Effector memory CD8-positive, alpha-beta T cell (primary cell): ENCODE results near the gene IKZF2.

ENCODE experiments used
- ATAC-seq: fragments of 150-1000 bp; cut with Tn5 transposase; replicated peaks from 2 replicates; pipeline ENCODE4 v1.10.0; 2021; ENCODE audit warnings: mild to moderate bottlenecking, moderate library complexity
- DNase-seq, 3 experiments: peaks; one replicate each; pipeline ENCODE4 v3.0.0; 2021
- H3K27ac Mint-ChIP-seq, 2 donors: one replicate each; pipeline ENCODE4 v1.8.0; 2022; ENCODE audit warnings: mild to moderate bottlenecking in 2 of 2, mixed read lengths in 2 of 2, moderate library complexity in 2 of 2
- H3K27me3 Mint-ChIP-seq, 2 donors: one replicate each; pipeline ENCODE4 v1.8.0; 2022; ENCODE audit warnings: mixed read lengths in 2 of 2
- H3K36me3 Mint-ChIP-seq: one replicate; pipeline ENCODE4 v1.8.0; 2022; ENCODE audit warnings: mild to moderate bottlenecking, moderate library complexity, mixed read lengths; ENCODE audit not compliant: insufficient read depth
- H3K4me1 Mint-ChIP-seq, 2 donors: one replicate each; pipeline ENCODE4 v1.8.0; 2022; ENCODE audit warnings: low read depth in 2 of 2, mixed read lengths in 2 of 2
- H3K4me3 Mint-ChIP-seq, 2 donors: one replicate each; pipeline ENCODE4 v1.8.0; 2022; ENCODE audit warnings: mild to moderate bottlenecking in 2 of 2, mixed read lengths in 2 of 2, moderate library complexity in 2 of 2
- H3K9me3 Mint-ChIP-seq, 2 donors: one replicate each; pipeline ENCODE4 v1.8.0; 2022; ENCODE audit warnings: mixed read lengths in 2 of 2
- total RNA-seq, 9 experiments: gene quantifications; one replicate each; lab custom pipeline; 2026; lab: John Stamatoyannopoulos, UW

IKZF2 gene
- 28.5 to 301 (median 65.9) reads per million in 9 experiments for total RNA-seq

- Mint-ChIP-seq H3K27me3 (peaks cover 0 to 8% of the 10 kb centered on the region in 2 donors), H3K36me3 (peaks cover 14% of the 10 kb centered on the region), H3K4me1 (peaks cover 11 to 12% of the 10 kb centered on the region in 2 donors), H3K9me3 (no peaks in the 10 kb centered on the region), H3K4me3 (peak within 1 kb of the TSS; percentile 91 to 93), H3K27ac (peak within 1 kb of the TSS; percentile 93 to 94)
- ATAC-seq (peak; percentile 75), DNase-seq (peak; percentile 53 to 71 (median 68))
These were observed at the start of gene IKZF2 for GRCh38 chr2:213151437-213152064. IKZF2 (minus strand) TSS chr2:213151612; CDS start chr2:213148629, 2,983 bp downstream.

DNA sequence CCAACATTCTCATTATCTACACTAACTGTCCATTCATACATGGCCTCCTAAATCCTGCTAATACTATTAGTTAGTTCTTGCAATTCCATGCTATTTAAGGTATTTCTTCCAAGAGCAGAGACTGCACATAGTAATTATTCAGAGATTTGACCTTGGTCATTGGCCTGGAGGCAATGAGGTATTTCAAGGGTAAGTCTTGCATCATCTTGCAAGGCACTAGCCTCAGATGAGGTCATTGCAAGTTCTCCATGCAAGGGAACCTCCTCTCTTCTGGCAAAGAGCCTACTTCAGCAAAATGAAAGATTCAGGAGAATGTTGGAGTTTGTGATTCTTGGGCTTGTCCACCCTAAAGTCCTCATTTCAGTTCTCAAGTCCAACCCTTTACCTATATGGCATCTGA is 48.5 kb upstream of the IKZF2 start:
- H3K4me3 Mint-ChIP-seq = no peak overlapping the region
- no peaks in the 10 kb centered on the region for H3K27me3 Mint-ChIP-seq
- ATAC-seq (no peak), DNase-seq (no peak)
- H3K4me1 Mint-ChIP-seq = no peaks in the 10 kb centered on the region
- no peaks in the 10 kb centered on the region for H3K36me3 Mint-ChIP-seq
- peaks cover 2 to 10% of the 10 kb centered on the region in 2 donors for H3K9me3 Mint-ChIP-seq
- no peak overlapping the region for H3K27ac Mint-ChIP-seq

GRCh38 chr2:213189001-213189899 is 37.8 kb upstream of the IKZF2 start:
- H3K36me3 Mint-ChIP-seq = no peaks in the 10 kb centered on the region
- H3K9me3 Mint-ChIP-seq = no peaks in the 10 kb centered on the region
- no peak for ATAC-seq
- H3K27ac Mint-ChIP-seq = no peak overlapping the region
- H3K27me3 Mint-ChIP-seq = no peaks in the 10 kb centered on the region
- H3K4me3 Mint-ChIP-seq = no peak overlapping the region
- no peak for DNase-seq
- no peaks in the 10 kb centered on the region for H3K4me1 Mint-ChIP-seq

DNA sequence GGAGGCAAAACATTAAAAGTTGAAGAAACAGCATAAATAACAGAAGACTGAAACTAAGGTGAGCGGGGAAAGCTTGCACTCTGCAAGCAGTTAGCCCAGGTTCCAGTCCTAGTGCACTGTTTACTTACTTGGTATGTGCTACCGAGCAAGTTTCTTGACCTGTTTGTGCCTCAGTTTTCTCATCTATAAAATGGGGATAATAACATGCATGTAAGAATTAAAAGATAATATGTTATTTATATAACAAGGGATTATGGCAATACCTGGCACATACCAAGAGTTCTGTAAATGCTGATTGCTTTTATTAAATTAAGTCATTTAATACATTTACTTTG is 37.1 kb upstream of the IKZF2 start:
- no peaks in the 10 kb centered on the region for H3K27me3 Mint-ChIP-seq
- ATAC-seq = no peak
- no peak for DNase-seq

DNA sequence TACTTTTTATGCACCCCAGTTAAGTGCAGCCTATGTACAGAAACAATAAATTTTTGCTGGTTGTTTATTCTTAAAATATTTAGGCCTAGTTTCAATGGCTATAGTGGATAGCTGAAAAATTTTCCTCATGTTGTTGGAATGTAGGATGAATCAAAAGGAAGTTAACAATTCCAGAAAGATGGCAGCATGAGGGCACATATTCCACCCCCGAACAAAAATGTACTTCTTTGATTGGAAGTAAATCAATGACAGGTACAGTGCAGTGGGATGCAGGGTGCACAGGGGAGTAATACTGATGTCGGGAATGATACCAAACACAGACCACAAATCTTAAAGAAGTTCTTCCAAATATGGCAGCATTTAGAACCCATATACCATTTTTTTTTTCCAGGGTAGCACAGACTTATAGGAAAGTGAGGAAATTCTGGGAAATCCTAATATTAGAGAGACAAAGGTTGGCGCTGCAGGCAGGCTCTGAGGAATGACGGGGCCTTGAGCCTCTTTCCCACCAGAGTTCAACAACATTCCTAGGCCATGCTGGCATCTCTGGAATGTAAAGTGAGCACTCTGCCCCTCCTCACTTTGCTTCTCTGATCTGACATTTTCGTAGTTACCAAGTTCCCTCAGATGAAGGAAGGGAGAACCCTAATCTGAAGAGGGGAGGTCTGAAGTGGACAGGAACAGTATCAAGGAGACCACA is 36.6 kb upstream of the IKZF2 start:
- ATAC-seq (no peak), DNase-seq (no peak)
- Mint-ChIP-seq H3K9me3 (no peaks in the 10 kb centered on the region), H3K4me1 (no peaks in the 10 kb centered on the region), H3K4me3 (no peak overlapping the region), H3K27ac (no peak overlapping the region), H3K36me3 (no peaks in the 10 kb centered on the region), H3K27me3 (no peaks in the 10 kb centered on the region)

More for the DNA sequence above, 37.1 kb upstream of the IKZF2 start:
- no peaks in the 10 kb centered on the region for H3K4me1 Mint-ChIP-seq
- H3K4me3 Mint-ChIP-seq = no peak overlapping the region
- H3K36me3 Mint-ChIP-seq = no peaks in the 10 kb centered on the region
- H3K9me3 Mint-ChIP-seq = no peaks in the 10 kb centered on the region
- no peak overlapping the region for H3K27ac Mint-ChIP-seq

DNA sequence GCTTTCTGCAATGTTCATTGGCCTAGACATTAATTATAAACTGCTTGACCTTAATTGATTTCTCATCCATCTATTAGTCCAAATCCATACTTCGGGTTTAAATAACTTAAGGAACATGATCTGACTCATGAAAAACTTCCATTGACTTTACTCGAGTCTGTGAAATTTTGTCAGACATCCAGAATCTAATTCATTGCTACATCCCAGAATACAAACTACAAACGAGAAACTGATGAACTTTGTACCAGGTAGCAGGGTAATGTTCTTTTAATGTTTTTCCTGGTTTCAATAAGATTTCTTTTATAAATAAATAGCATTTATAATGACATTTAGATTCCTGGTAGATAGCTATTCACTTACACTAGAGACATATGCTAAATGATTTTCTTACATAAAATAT is 36.0 kb upstream of the IKZF2 start:
- H3K27me3 Mint-ChIP-seq = no peaks in the 10 kb centered on the region
- no peak overlapping the region for H3K4me3 Mint-ChIP-seq
- ATAC-seq (no peak), DNase-seq (no peak)
- H3K9me3 Mint-ChIP-seq = no peaks in the 10 kb centered on the region
- H3K36me3 Mint-ChIP-seq = no peaks in the 10 kb centered on the region
- no peak overlapping the region for H3K27ac Mint-ChIP-seq
- H3K4me1 Mint-ChIP-seq = no peaks in the 10 kb centered on the region

GRCh38 chr2:213185147-213185822 is 33.9 kb upstream of the IKZF2 start:
- no peak overlapping the region for H3K27ac Mint-ChIP-seq
- H3K4me1 Mint-ChIP-seq = no peaks in the 10 kb centered on the region
- ATAC-seq = no peak

DNA sequence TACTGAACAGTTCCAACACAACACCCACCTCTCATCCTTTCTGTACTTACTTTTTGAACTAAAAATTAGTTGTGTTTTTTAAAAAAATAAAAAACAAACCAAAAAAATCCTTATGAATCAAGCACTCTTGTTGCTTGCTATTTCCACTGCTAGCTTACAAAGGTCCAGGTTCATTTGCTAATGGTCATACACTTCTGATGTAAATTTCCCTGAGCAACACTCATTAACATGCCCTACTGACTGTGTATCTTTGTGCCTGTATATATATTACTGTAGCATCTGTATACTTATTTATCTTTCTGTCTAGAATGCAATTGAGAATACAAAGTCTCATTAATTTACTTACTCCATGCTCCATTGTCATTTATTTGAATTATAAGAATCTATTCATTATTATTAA is 30.3 kb upstream of the IKZF2 start:
- no peaks in the 10 kb centered on the region for H3K9me3 Mint-ChIP-seq
- H3K27ac Mint-ChIP-seq = no peak overlapping the region
- ATAC-seq (no peak), DNase-seq (no peak)
- H3K36me3 Mint-ChIP-seq = no peaks in the 10 kb centered on the region
- H3K4me3 Mint-ChIP-seq = no peak overlapping the region
- H3K4me1 Mint-ChIP-seq = no peaks in the 10 kb centered on the region
- no peaks in the 10 kb centered on the region for H3K27me3 Mint-ChIP-seq

More at GRCh38 chr2:213185147-213185822, 33.9 kb upstream of the IKZF2 start:
- Mint-ChIP-seq H3K4me3 (no peak overlapping the region), H3K9me3 (no peaks in the 10 kb centered on the region), H3K36me3 (no peaks in the 10 kb centered on the region), H3K27me3 (no peaks in the 10 kb centered on the region)
- DNase-seq = no peak

- no peak overlapping the region for H3K4me3 Mint-ChIP-seq
- no peaks in the 10 kb centered on the region for H3K27me3 Mint-ChIP-seq
- DNase-seq (no peak), ATAC-seq (no peak)
- H3K27ac Mint-ChIP-seq = no peak overlapping the region
- no peaks in the 10 kb centered on the region for H3K4me1 Mint-ChIP-seq
- H3K9me3 Mint-ChIP-seq = no peaks in the 10 kb centered on the region
- H3K36me3 Mint-ChIP-seq = no peaks in the 10 kb centered on the region
These were observed 26.3 kb upstream of the IKZF2 start for GRCh38 chr2:213177679-213178078.

DNA sequence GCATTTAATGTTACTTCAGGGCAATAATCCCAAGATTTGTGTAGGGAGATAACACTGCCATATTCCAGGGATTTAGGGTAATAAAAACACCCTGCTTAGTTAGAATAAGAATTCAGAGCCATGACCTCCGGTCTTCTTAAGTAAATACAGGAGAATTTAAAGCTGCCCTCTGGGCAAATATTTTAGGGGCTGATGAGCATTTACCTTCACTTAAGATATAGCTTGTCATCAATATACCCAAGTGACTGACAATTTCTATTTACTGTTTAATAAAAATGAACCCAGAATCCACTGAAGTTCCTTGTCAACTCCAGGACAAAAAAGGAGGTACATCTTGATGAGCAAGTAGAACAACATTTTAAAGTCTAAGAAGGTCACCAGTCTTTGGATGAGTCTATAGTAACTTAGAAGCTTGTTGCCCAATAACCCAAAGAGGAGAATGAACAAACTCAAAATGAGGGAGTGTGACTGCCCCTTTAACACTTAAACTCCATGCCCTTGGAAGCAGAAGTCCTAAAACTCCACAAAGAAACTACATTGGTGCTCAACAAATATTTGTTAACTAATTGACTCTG is 24.3 kb upstream of the IKZF2 start:
- ATAC-seq (no peak), DNase-seq (no peak)
- Mint-ChIP-seq H3K27me3 (no peaks in the 10 kb centered on the region), H3K27ac (no peak overlapping the region), H3K4me3 (no peak overlapping the region), H3K4me1 (no peaks in the 10 kb centered on the region), H3K9me3 (no peaks in the 10 kb centered on the region), H3K36me3 (no peaks in the 10 kb centered on the region)

- no peaks in the 10 kb centered on the region for H3K27me3 Mint-ChIP-seq
- ATAC-seq = no peak
- no peak for DNase-seq
- no peaks in the 10 kb centered on the region for H3K36me3 Mint-ChIP-seq
- no peak overlapping the region for H3K27ac Mint-ChIP-seq
- peaks cover 0 to 1% of the 10 kb centered on the region in 2 donors for H3K9me3 Mint-ChIP-seq
- no peaks in the 10 kb centered on the region for H3K4me1 Mint-ChIP-seq
- H3K4me3 Mint-ChIP-seq = no peak overlapping the region
These were observed 21.2 kb upstream of the IKZF2 start for GRCh38 chr2:213172641-213173040.

- Mint-ChIP-seq H3K9me3 (peaks cover 0 to 1% of the 10 kb centered on the region in 2 donors), H3K36me3 (no peaks in the 10 kb centered on the region), H3K4me1 (no peaks in the 10 kb centered on the region), H3K27ac (no peak overlapping the region), H3K4me3 (no peak overlapping the region), H3K27me3 (no peaks in the 10 kb centered on the region)
- ATAC-seq = no peak
- no peak for DNase-seq
These were observed 19.7 kb upstream of the IKZF2 start for GRCh38 chr2:213171147-213171546.
